HCT116 (cell line): ENCODE data around the gene CRYBB1.

Experiments used
- CEBPB ChIP-seq: IDR thresholded peaks from 2 replicates; pipeline ENCODE4 v1.6.1; 2012; ENCODE audit warnings: low read depth
- CTCF ChIP-seq, 3 experiments: fragments of 200-600 bp in 1 of 3; sonication (generic) in 1 of 3; IDR thresholded peaks in 2 of 3; conservative IDR thresholded peaks in 1 of 3; 2 replicates each; pipeline ENCODE4 v1.5.1; 2012 to 2017; ENCODE audit warnings: low read depth in 2 of 3, low read length in 2 of 3, antibody characterized with exemption in 1 of 3, borderline replicate concordance in 1 of 3, control low read depth in 1 of 3, mild to moderate bottlenecking in 1 of 3, mixed read lengths in 1 of 3, mixed run types in 1 of 3, moderate library complexity in 1 of 3; ENCODE audit not compliant: insufficient read depth in 1 of 3
- EZH2 ChIP-seq: fragments of 200-600 bp; sonication (generic); IDR thresholded peaks from 2 replicates; pipeline ENCODE4 v1.6.1; 2017; ENCODE audit warnings: antibody characterized with exemption, mixed run types
- POLR2A ChIP-seq: IDR thresholded peaks from 2 replicates; pipeline ENCODE4 v1.7.0; 2011; ENCODE audit warnings: borderline replicate concordance; ENCODE audit not compliant: insufficient read depth, insufficient read length; ENCODE audit errors: extremely low read depth
- POLR2AphosphoS5 ChIP-seq: IDR thresholded peaks from 2 replicates; pipeline ENCODE4 v1.6.1; 2011; ENCODE audit warnings: mild to moderate bottlenecking, low read depth, low read length, moderate library complexity
- REST ChIP-seq: IDR thresholded peaks from 2 replicates; pipeline ENCODE4 v1.6.1; 2012; ENCODE audit warnings: low read depth
- YY1 ChIP-seq: IDR thresholded peaks from 2 replicates; pipeline ENCODE4 v1.6.1; 2011; ENCODE audit warnings: low read length, low read depth, moderate library complexity, mild to moderate bottlenecking; ENCODE audit not compliant: insufficient replicate concordance; ENCODE audit errors: extremely low read depth

- TF ChIP-seq POLR2A (no peak), CEBPB (no peak), YY1 (no peak), CTCF (IDR thresholded peaks at IDR 0.05 in 2 of 3, conservative IDR thresholded peaks at IDR 0.05 in 1 of 3; ENCODE audit: borderline replicate concordance in 1 of 3, insufficient read depth in 1 of 3, low read depth in 2 of 3, low read length in 2 of 3) (no peak), EZH2 (no peak), POLR2AphosphoS5 (no peak), REST (no peak)
These were observed 42.5 kb upstream of the CRYBB1 start for GRCh38 chr22:26660356-26660755.
